ENCODE data around the gene MAML3. TPM values are rescaled to one million over a fixed set of nuclear protein-coding genes. Genes with fewer than 3 reads are reported as not detected.

MAML3 gene
- total RNA-seq, 1 experiment from 2014 or later: 12.1 TPM

DNA sequence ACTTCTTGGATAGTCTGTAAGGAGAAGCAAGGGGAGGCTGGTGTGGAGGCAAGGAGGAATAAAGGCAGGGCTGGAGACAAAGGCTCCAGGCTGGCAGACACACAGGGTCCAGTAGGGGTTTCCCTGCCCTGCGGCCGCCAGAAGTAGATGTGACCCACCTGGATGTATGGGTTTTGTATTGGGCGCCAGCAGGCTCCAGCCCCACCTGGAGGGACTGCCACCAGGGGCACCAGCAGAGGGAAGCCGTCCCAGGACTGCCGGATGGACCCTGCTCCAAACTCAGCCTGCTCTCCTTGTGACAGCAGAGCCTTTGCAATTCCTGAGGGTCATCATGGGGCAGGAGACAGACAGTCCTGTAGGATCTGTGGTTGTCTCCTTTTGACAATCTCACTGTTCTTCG, 435.6 kb downstream of the MAML3 start:
- Histone ChIP-seq H3K27me3 (replicated peaks; ENCODE audit: control insufficient read depth, insufficient read depth, low read length) (no peaks in the 10 kb centered on the region), H3K4me1 (peaks cover 19% of the 10 kb centered on the region), H3K36me3 (ENCODE audit: control insufficient read depth, insufficient read depth, low read length) (peaks cover 3% of the 10 kb centered on the region), H3K9me3 (no peaks in the 10 kb centered on the region; the same call in 1 of the 2 replicates), H3K4me3 (ENCODE audit: low read depth, low read length) (no peak overlapping the region)
- TF ChIP-seq, protein P1, sequence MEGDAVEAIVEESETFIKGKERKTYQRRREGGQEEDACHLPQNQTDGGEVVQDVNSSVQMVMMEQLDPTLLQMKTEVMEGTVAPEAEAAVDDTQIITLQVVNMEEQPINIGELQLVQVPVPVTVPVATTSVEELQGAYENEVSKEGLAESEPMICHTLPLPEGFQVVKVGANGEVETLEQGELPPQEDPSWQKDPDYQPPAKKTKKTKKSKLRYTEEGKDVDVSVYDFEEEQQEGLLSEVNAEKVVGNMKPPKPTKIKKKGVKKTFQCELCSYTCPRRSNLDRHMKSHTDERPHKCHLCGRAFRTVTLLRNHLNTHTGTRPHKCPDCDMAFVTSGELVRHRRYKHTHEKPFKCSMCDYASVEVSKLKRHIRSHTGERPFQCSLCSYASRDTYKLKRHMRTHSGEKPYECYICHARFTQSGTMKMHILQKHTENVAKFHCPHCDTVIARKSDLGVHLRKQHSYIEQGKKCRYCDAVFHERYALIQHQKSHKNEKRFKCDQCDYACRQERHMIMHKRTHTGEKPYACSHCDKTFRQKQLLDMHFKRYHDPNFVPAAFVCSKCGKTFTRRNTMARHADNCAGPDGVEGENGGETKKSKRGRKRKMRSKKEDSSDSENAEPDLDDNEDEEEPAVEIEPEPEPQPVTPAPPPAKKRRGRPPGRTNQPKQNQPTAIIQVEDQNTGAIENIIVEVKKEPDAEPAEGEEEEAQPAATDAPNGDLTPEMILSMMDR (IDR thresholded peaks at IDR 0.05; ENCODE audit: insufficient read depth in 1 of 2, low read depth in 1 of 2, low read length in 1 of 2, severe bottlenecking in 1 of 2, unreplicated experiment in 1 of 2): no peak
- peaks cover 37% of the 10 kb centered on the region for H3K36me3 Mint-ChIP-seq (ENCODE audit: insufficient read depth, unreplicated experiment)
- H3K4me1 Mint-ChIP-seq (ENCODE audit: low read depth, unreplicated experiment): no peaks in the 10 kb centered on the region
- no TSS peak for BruUV-seq (replicated peaks)
- H3K9me3 Mint-ChIP-seq (ENCODE audit: unreplicated experiment): no peaks in the 10 kb centered on the region
- intact Hi-C loops (cut with micrococcal nuclease; ENCODE audit: unreplicated experiment): no loop called here
- no peak overlapping the region for H3K27ac Mint-ChIP-seq (ENCODE audit: unreplicated experiment)
- no peaks in the 10 kb centered on the region for H3K27me3 Mint-ChIP-seq (ENCODE audit: insufficient read depth, unreplicated experiment)
- POLR2A ChIA-PET: no interaction called here
- no peak for DNase-seq
- CTCF ChIA-PET: no interaction called here
- no peak overlapping the region for H3K4me3 Mint-ChIP-seq (ENCODE audit: unreplicated experiment)

DNA sequence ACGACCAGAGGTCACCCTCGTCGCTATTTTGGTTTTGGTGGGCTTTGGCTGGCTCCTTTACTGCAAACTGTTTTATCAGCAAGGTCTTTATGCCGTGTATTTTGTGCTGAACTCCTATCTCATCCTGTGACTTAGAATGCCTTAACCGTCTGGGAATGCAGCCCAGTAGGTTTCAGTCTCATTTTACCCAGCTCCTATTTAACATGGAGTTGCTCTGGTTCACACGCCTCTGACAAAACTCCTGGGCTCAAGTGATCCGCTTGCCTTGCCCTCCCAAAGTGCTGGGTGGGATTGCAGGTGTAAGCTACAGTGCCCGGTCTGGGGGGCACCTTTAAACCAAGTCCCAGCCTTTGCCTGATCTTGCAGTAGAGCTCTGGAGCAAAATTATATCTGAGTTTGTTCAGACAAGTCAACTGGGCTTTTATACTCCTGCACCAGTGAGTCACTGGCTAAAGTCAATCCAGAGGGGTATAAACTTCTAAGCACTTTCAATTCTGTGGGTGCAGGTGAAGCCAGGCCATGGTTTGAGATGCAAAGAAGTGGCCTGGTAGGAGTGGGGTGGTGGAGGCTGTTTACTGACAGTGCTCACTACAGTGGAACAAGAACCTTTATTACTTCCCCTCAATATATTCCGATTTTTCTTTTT, 438.1 kb downstream of the MAML3 start:
- Histone ChIP-seq H3K4me1 (peaks cover 19% of the 10 kb centered on the region), H3K27me3 (replicated peaks; ENCODE audit: control insufficient read depth, insufficient read depth, low read length) (no peaks in the 10 kb centered on the region), H3K36me3 (ENCODE audit: control insufficient read depth, insufficient read depth, low read length) (peaks cover 3% of the 10 kb centered on the region), H3K4me3 (ENCODE audit: low read depth, low read length) (no peak overlapping the region), H3K9me3 (no peaks in the 10 kb centered on the region)
- ChIA-PET CTCF (interaction anchor here (1.1 kb wide), 1 partner anchor 19 kb away, joined by 4 read pairs; no protein-coding TSS in a partner anchor), POLR2A (no interaction called here)
- no peaks in the 10 kb centered on the region for H3K4me1 Mint-ChIP-seq (ENCODE audit: low read depth, unreplicated experiment)
- no TSS peak for BruUV-seq (replicated peaks)
- no peak for DNase-seq
- TF ChIP-seq, protein P1 (IDR thresholded peaks at IDR 0.05; ENCODE audit: insufficient read depth in 1 of 2, low read depth in 1 of 2, low read length in 1 of 2, severe bottlenecking in 1 of 2, unreplicated experiment in 1 of 2): no peak
- intact Hi-C loops (cut with micrococcal nuclease; ENCODE audit: unreplicated experiment): no loop called here
- H3K36me3 Mint-ChIP-seq (ENCODE audit: insufficient read depth, unreplicated experiment): peaks cover 38% of the 10 kb centered on the region
- H3K9me3 Mint-ChIP-seq (ENCODE audit: unreplicated experiment): no peaks in the 10 kb centered on the region
- H3K27me3 Mint-ChIP-seq (ENCODE audit: insufficient read depth, unreplicated experiment): no peaks in the 10 kb centered on the region
- peak overlapping the region; percentile 75 for H3K27ac Mint-ChIP-seq (ENCODE audit: unreplicated experiment)
- no peak overlapping the region for H3K4me3 Mint-ChIP-seq (ENCODE audit: unreplicated experiment)

DNA sequence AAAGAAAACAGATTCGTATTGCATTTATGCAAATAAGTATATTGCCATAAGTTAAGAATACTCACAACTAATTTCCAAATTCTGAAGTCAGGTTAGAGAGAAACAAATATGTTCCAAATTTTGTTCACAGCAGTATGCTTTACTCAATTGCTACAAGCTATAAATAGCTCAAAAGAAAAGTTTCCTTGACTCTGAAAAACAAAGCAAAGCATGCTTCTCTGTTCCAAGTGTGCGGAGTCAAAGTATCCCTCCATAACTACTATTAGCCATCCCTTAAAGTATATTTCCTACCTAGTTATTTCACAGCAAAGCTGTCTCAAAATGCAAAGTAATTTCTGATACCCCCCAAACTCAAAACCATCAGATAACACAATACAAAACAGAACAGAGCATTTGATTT, 441.1 kb downstream of the MAML3 start:
- Histone ChIP-seq H3K4me3 (ENCODE audit: low read depth, low read length) (no peak overlapping the region), H3K36me3 (ENCODE audit: control insufficient read depth, insufficient read depth, low read length) (no peaks in the 10 kb centered on the region; the same call in 1 of the 2 replicates), H3K27me3 (replicated peaks; ENCODE audit: control insufficient read depth, insufficient read depth, low read length) (no peaks in the 10 kb centered on the region), H3K4me1 (peaks cover 19% of the 10 kb centered on the region), H3K9me3 (no peaks in the 10 kb centered on the region)
- intact Hi-C loops (cut with micrococcal nuclease; ENCODE audit: unreplicated experiment): no loop called here
- H3K4me3 Mint-ChIP-seq (ENCODE audit: unreplicated experiment): no peak overlapping the region
- H3K4me1 Mint-ChIP-seq (ENCODE audit: low read depth, unreplicated experiment): no peaks in the 10 kb centered on the region
- DNase-seq: no peak
- no peaks in the 10 kb centered on the region for H3K9me3 Mint-ChIP-seq (ENCODE audit: unreplicated experiment)
- TF ChIP-seq, protein P1 (IDR thresholded peaks at IDR 0.05; ENCODE audit: insufficient read depth in 1 of 2, low read depth in 1 of 2, low read length in 1 of 2, severe bottlenecking in 1 of 2, unreplicated experiment in 1 of 2): no peak
- H3K36me3 Mint-ChIP-seq (ENCODE audit: insufficient read depth, unreplicated experiment): peaks cover 54% of the 10 kb centered on the region
- ChIA-PET CTCF (interaction anchor here (0.6 kb wide), 1 partner anchor 64 kb away, joined by 4 read pairs; no protein-coding TSS in a partner anchor), POLR2A (no interaction called here)
- H3K27me3 Mint-ChIP-seq (ENCODE audit: insufficient read depth, unreplicated experiment): no peaks in the 10 kb centered on the region
- H3K27ac Mint-ChIP-seq (ENCODE audit: unreplicated experiment): no peak overlapping the region
- no TSS peak for BruUV-seq (replicated peaks)

Measured in Caco-2 (cell line).